Esophagus muscularis mucosa (tissue), 4 donors: Measurements from ENCODE around the gene ASMTL. TPM values are rescaled to one million over a fixed set of nuclear protein-coding genes. Genes with fewer than 3 reads are reported as not detected.
A peak's percentile ranks its signal among the peaks of the same experiment; 100 is the strongest.

Experiments used
- DNase-seq: peaks from one replicate; pipeline ENCODE4 v3.0.0-alpha.2; 2017; ENCODE audit errors: extremely low spot score
- H3K27ac ChIP-seq, 4 donors: fragments of 200-600 bp; sonication (generic); replicated peaks in 1 of 4; 1 replicate in 3 of 4; 2 replicates in 1 of 4; pipeline ENCODE4 v1.5.1; 2016 to 2019; ENCODE audit warnings: mild to moderate bottlenecking in 1 of 4
- H3K27me3 ChIP-seq, 4 donors: fragments of 200-600 bp; sonication (generic); one replicate each; pipeline versions ENCODE4 v1.5.1 to v1.6.0; 2016 to 2019
- H3K36me3 ChIP-seq, 4 donors: fragments of 200-600 bp; sonication (generic); one replicate each; pipeline ENCODE4 v1.5.1; 2016 to 2019
- H3K4me1 ChIP-seq, 4 donors: fragments of 200-600 bp; sonication (generic); one replicate each; pipeline ENCODE4 v1.5.1; 2016 to 2019
- H3K4me3 ChIP-seq, 4 donors: fragments of 200-600 bp; sonication (generic); 1 replicate in 2 of 4; 2 replicates in 2 of 4; pipeline ENCODE4 v1.5.1; 2016 to 2019; ENCODE audit warnings: mild to moderate bottlenecking in 4 of 4, moderate library complexity in 1 of 4
- H3K9me3 ChIP-seq, 4 donors: fragments of 200-600 bp; sonication (generic); 1 replicate in 3 of 4; 2 replicates in 1 of 4; pipeline ENCODE4 v1.5.1; 2016 to 2019
- CTCF ChIP-seq, 3 experiments: fragments of 200-600 bp in 2 of 3; fragments of 450-650 bp in 1 of 3; sonication (generic) in 2 of 3; IDR thresholded peaks; one replicate each; pipeline ENCODE4 v1.5.1; 2017 to 2019; ENCODE audit warnings: antibody characterized with exemption in 3 of 3, mild to moderate bottlenecking in 2 of 3, moderate library complexity in 1 of 3
- EP300 ChIP-seq: sonication (generic); formaldehyde crosslinking; IDR thresholded peaks from one replicate; pipeline ENCODE4 v1.6.1; 2017; ENCODE audit warnings: antibody characterized with exemption
- POLR2A ChIP-seq: fragments of 450-650 bp; IDR thresholded peaks from one replicate; pipeline ENCODE4 v1.6.1; 2017; ENCODE audit warnings: antibody characterized with exemption, moderate library complexity, mild to moderate bottlenecking, low read depth
- POLR2AphosphoS5 ChIP-seq, 2 donors: sonication (generic); formaldehyde crosslinking; IDR thresholded peaks; one replicate each; pipeline ENCODE4 v1.6.1; 2017; ENCODE audit warnings: antibody characterized with exemption in 2 of 2
- WGBS: methylation state at CpG from one replicate; pipeline ENCODE4 v1.1.5; 2018; 5-methylcytosine and 5-hydroxymethylcytosine counted together
- intact Hi-C: fragments of 100-400 bp; cut with DNase I; formaldehyde crosslinking; loops from one replicate; pipeline ENCODE4 v1.15.1; 2023
- total RNA-seq, 4 donors: library from RNA; depleted of rRNA; stranded (reverse); fragments of >200 nt; gene quantifications; one replicate each; pipeline versions ENCODE4 v1.1.0 to v1.2.1, GENCODE V29; 2016

The ASMTL gene
- total RNA-seq, 4 donors from 2014 or later, result 28.7 to 52.2 (median 32.8) TPM

DNA sequence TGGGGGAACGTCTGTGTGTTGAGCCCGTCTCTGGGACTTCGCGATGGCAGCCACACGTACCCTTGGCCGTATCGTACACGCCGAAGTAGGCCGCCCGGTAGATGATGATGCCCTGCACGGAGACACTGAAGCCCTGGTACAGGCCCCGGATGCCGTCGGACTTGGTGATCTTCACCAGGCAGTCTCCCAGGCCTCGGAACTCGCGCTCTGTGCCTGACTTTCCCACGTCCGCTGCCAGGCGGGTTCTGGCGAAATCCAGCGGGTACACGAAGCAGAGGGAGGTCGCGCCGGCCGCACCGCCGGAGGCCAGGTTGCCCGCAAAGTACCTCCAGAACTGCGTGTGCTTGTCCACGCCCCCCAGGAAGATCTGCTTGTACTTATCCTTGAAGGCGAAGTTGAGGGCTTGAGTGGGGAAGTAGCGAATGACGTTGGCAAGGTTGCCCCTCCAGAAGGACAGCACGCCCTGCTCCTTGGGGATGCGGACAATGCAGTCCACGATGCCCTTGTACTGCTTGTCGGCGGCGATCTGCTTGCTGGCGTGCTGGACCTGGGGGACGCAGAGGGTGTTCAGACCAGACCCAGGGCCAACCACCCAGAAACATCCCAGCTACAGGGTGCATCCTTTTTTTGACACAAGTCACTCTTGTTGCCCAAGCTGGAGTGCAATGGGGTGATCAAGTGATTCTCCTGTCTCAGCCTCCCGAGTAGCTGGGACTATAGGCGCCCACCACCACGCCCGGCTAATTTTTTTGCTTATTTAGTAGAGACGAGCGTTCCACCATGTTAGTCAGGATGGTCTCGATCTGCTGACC lies 63.3 kb downstream of the ASMTL start:
- Histone ChIP-seq H3K4me3 (no peak overlapping the region), H3K27ac (peak overlapping the region in 1 of 4 donors; percentile 39), H3K9me3 (no peaks in the 10 kb centered on the region), H3K4me1 (peaks cover 43 to 64% (median 60%) of the 10 kb centered on the region in 4 donors), H3K27me3 (no peaks in the 10 kb centered on the region), H3K36me3 (peaks cover 57 to 67% (median 66%) of the 10 kb centered on the region in 4 donors)
- 93% methylated on average over 33 of the region's 51 CpGs for whole genome bisulfite sequencing
- TF ChIP-seq EP300 (no peak), POLR2A (no peak), POLR2AphosphoS5 (IDR thresholded peaks at IDR 0.05) (no peak), CTCF (IDR thresholded peaks at IDR 0.05) (no peak)
- no peak for DNase-seq
- intact Hi-C loops, result no loop called here

DNA sequence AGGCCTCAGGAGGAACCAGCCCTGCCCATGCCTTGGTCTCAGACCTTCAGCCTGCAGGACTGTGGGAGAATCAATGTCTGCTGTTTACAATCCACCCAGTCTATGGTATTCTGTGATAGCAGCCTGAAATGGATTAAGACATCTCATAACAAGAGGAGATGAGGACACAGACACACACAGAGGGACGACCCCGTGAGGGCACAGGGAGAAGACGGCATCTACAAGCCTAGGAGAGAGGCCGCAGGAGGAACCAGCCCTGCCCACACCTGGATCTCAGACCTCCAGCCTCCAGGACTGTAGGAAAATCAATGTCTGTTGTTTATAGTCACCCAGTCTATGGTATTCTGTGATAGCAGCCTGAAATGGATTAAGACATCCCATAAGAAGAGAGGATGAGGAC lies 64.1 kb downstream of the ASMTL start:
- H3K27me3 ChIP-seq, result no peaks in the 10 kb centered on the region
- TF ChIP-seq POLR2AphosphoS5 (IDR thresholded peaks at IDR 0.05) (no peak), EP300 (no peak), CTCF (IDR thresholded peaks at IDR 0.05) (no peak), POLR2A (no peak)
- peaks cover 39 to 57% (median 53%) of the 10 kb centered on the region in 4 donors for H3K4me1 ChIP-seq
- intact Hi-C loops, result no loop called here
- peaks cover 64 to 75% (median 73%) of the 10 kb centered on the region in 4 donors for H3K36me3 ChIP-seq
- no peaks in the 10 kb centered on the region for H3K9me3 ChIP-seq
- no peak overlapping the region for H3K27ac ChIP-seq
- whole genome bisulfite sequencing, result 82% methylated on average over 4 of the region's 4 CpGs
- DNase-seq, result no peak
- no peak overlapping the region for H3K4me3 ChIP-seq

GRCh38 chrX:1387141-1387776 lies 65.5 kb downstream of the ASMTL start:
- no peak for TF ChIP-seq POLR2A
- TF ChIP-seq POLR2AphosphoS5 (IDR thresholded peaks at IDR 0.05), result no peak
- no peak for TF ChIP-seq EP300
- no peak for TF ChIP-seq CTCF (IDR thresholded peaks at IDR 0.05)
- H3K27me3 ChIP-seq, result no peaks in the 10 kb centered on the region
- no peaks in the 10 kb centered on the region for H3K9me3 ChIP-seq
- WGBS, result 96% methylated on average over 25 of the region's 43 CpGs
- no peak overlapping the region for H3K27ac ChIP-seq
- no peak for DNase-seq
- no peak overlapping the region for H3K4me3 ChIP-seq
- peaks cover 36 to 53% (median 46%) of the 10 kb centered on the region in 4 donors for H3K4me1 ChIP-seq
- peaks cover 66 to 89% (median 78%) of the 10 kb centered on the region in 4 donors for H3K36me3 ChIP-seq
- intact Hi-C loops, result no loop called here

DNA sequence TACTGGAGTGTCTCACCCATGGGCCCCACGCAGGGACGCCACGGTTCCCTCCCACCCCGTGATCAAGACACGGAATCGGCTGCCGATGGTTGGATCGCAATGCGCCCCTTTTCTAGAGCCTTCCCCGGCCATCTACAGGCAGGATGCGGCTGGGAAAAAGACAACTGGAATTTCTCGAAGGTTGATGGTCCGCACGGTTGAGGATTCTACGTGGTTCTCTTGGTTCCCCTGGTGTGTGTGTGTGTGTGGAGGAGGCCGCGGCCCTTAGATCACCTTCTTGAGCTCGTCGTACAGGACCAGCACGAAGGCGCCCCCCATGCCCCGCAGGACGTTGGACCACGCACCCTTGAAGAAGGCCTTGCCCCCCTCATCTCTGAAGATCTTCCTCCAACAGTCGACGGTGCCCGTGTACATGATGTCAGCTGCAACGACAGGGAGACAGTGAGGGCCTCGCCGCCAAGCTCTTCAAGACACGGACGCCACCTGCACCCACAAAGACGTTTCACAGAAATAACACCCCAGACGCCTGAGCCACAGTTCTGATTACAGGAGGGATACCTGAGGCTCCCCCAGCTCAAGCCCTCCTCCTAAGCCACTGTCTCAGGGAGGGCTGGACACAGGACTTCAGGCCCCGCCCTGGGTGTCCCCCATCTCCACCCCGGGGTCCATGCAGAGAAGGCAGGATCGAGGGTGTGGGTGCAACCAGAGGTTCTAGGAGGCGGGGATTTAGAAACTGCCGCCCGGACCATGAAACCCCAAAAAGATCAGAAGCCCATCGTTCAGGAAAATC lies 66.2 kb downstream of the ASMTL start:
- H3K36me3 ChIP-seq, result peaks cover 66 to 90% (median 78%) of the 10 kb centered on the region in 4 donors
- no peak for DNase-seq
- intact Hi-C loops, result no loop called here
- H3K27me3 ChIP-seq, result no peaks in the 10 kb centered on the region
- TF ChIP-seq CTCF (IDR thresholded peaks at IDR 0.05) (no peak), EP300 (no peak), POLR2A (no peak), POLR2AphosphoS5 (IDR thresholded peaks at IDR 0.05) (no peak)
- 92% methylated on average over 34 of the region's 41 CpGs for WGBS
- H3K27ac ChIP-seq, result no peak overlapping the region
- no peak overlapping the region for H3K4me3 ChIP-seq
- no peaks in the 10 kb centered on the region for H3K9me3 ChIP-seq
- peaks cover 36 to 55% (median 49%) of the 10 kb centered on the region in 4 donors for H3K4me1 ChIP-seq
